ENCODE results near the gene ATF4.

The ATF4 gene

DNA sequence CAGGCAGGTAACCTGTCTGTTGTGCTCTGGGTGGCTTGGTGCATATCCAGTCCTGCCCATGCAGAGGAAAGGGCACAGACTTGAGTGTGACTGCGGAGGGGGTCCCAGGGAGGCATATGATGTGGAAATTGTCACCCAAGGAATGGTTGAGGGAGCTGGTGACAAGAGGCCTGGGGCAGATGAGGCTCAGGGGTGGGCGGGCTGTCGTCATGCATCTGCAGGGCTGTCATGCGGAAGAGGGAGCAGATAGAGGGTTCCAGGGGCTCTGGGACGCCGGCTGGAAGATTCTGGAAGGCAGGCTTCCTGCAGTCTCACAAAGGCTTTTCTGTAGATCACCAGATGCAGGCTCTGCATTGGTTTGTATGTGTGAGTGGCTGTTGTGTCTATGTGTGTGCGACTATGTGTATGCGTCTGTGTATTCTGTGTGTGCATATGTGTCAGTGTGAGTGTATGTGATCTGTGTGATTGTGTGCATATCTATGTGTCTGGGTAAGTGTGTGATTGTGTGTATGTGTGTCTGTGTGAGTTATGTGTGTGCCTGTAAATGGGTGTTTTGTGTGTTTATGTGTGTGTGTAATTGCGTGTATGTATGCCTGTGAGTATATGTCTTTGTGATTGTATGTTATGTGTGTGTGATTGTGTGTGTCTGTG is 42.6 kb downstream of the ATF4 start:
- no peak for DNase-seq

DNA sequence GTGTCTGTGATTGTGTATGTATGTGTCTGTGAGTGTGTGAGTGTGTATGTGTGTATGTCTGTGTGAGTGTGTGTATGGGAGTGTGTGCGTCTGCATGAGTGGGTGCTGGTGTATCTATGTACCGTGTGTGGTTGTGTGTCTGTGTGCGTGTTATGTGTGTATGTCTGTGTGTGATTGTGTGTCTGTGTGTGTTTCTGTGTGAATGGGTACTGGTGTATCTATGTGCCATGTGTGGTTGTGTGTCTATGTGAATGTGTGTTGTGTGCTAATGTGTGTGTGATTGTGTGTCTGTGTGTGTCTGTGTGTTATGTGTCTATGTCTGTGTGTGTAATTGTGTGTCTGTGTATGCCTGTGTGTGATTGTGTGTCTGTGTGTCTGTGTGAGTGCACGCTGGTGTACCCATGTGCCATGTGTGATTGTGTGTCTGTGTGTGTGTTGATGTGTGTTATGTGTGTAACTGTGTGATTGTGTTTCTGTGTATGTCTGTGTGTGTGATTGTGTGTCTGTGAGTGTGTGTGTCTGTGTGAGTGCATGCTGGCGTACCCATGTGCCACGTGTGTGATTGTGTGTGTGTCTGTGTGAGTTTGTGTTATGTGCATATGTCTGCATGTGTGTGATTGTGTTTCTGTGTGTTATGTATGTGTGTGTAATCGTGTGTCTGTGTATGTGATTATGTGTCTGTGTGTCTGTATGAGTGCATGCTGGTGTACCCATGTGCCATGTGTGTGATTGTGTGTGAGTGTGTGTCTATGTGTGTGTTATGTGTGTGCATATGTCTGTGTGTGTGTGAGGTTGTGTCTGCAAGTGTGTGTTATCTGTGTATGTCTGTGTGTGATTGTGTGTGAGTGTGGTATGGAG is 43.4 kb downstream of the ATF4 start:
- no peak for DNase-seq

DNA sequence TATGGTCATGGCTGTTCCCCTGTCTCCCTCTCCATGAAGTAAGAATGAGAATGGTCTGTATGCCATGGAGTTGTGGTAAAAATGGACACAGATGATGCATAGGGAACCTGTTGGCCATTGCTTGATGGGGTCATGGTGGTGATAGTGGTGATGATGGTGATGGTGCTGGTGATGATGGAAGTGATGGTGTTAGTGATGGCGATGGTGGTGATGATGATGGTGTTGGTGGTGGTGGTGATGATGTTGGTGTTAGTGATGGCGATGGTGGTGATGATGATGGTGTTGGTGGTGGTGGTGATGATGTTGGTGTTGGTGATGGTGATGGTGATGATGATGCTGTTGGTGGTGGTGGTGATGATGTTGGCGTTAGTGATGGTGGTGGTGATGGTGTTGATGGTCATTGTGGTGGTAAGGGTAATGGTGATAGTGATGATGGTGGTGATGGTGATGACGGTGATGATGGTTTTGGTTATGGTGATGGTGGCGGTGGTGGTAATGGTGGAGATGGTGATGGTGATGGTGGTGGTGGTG is 45.1 kb downstream of the ATF4 start:
- DNase-seq, result no peak

DNA sequence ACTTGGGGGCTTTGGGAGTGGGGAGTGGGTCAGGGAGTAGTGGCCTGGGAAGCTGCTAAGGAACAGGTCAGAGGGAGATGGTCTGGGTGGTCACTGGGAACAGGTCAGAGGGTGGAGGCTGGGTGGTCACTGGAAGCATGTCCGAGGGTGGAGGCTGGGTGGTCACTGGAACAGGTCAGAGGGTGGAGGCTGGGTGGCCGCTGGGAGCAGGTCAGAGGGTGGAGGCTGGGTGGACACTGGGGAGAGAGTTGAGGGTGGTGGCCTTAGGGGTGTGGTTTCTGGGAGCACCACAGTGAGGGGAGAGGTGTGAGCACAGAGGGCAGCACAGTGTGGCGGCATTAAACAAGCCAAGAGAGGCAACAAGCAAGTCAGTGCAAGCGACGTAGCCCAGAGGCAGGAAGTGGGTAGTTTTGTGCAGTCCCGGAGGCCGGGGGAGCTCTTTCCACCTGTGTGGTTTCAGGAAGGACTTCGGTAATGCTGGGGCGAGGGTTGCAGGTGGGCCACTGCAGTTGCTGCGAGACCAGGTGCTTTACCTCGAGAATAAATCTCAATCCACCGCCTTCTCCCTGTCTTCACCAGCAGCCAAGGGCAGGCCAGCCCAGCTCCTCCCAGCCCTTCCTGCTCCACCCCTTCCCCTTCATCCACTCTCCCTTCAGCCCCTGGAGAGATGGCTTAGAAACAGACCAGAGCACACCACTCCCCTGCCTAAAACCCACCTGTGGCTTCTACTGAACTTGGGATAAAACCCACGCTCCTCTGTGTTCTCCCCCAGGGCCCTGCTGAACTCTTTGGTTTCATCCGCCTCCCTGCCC is 47.0 kb downstream of the ATF4 start:
- DNase-seq, result peak; percentile 50

DNA sequence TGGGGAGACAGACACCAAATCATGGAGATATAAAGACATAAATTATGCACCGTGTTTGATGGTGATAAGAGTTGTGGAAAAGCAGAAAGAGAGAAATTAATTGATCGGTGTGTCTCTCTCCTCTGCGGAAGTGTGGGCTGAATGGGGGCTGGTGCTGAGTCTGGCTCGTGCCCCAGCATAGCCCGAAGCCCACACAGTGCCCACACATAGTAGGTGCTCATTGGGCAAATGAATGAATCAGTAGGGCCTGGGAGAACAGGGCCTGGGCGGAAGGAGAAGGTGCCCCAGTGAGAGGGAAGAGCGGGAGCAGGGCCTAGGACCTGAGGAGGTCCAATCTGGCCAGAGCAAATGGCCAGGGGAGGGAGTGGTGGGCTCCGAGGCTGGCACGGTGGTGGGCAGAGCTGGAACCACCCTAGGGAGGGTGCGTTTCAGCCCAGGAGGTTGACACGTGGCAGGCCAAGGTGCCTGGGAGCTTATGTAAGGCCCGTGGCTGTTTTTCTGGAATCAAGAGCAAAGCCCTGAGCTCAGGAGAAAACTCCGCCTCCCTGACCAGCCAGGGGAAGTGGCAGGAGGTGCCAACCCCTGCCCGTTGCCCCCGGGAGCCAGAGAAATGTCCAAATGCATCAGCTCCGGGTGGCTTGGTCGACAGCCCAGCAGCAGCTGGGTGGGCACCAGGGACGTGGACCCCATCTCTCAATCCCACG is 48.1 kb downstream of the ATF4 start:
- no peak for DNase-seq

DNA sequence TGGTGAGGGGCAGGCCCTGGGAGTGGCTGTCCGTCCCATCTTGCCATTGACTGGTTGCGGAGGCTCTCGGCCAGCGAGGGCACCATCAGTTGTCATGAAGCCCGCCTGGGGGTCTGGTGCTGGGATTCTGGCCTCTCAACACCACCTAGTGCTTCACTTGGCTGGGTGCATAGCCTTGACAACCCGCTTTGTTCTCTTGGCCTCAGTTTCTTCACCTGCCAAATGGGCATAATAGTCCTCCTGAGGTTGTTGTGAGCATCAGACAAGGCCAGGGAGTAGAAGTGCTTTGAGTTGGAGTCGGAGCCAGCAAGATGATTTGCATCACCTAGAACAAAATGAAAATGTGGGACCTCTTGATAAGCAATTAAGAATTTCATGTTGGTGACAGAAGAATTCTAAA is 48.7 kb downstream of the ATF4 start:
- DNase-seq, result no peak

DNA sequence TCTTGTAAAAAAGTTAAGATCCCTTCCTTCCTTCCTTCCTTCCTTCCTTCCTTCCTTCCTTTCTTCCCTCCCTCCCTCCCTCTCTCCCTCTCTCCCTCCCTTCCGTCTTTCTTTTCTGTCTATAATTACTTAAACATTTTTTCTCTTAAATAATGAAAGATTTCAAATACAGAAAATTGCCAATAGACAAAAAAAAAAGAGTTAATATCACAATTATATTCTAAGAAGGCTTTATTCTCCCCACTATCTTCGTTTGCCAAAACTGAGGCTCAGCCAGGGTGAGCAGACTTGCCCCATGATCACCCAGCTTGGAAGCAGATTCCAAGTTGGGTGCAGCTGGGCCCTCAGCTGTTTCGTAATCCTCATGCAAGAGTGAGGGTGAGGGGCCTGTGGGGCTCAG is 49.9 kb downstream of the ATF4 start:
- DNase-seq, result no peak

DNA sequence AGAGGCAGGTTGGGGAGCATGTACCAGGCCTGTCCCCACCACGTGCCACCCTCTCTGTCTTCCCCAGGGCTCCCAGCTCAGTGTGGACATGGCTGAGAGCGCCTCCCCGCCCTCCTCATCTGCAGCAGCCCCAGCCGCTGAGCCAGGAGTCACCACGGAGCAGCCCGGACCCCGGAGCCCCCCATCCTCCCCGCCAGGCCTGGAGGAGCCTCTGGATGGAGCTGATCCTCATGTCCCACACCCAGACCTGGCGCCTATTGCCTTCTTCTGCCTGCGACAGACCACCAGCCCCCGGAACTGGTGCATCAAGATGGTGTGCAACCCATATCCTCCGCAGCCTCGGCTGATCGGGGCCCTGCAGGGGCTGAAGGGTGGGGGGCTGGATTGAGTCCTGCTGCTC is 50.3 kb downstream of the ATF4 start, which contains the start of gene CACNA1I:
Gene CACNA1I, plus strand, starts transcription at position 89 of the 400 bp plus-strand sequence. Its CDS starts 0 bp downstream, at position 89.
- no peak for DNase-seq

DNA sequence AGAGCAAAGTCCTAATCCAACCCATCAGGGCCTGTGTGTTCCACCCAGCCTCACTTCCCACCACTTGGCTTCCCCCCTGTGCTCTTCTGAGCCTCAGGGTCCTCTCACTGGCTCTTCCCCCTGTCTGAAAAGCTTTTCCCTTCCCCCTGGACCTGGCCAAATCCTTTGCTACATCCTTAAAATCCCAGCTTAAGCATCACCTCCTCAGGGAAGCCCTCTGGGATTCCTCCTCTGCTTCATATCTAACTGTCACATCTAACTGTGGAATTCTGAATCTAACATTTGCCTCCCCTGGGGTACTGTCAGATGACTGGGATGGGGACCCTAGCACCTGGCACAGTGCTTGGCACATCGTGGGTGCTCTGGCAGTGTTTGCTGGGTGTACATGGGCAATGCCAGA is 51.2 kb downstream of the ATF4 start:
- DNase-seq, result no peak
